Transverse colon (tissue), 4 donors: ENCODE results near the gene PNPO. TPM values are rescaled to one million over a fixed set of nuclear protein-coding genes. Genes with fewer than 3 reads are reported as not detected.

Source experiments
- DNase-seq: peaks from one replicate; pipeline ENCODE4 v3.0.0-alpha.2; 2019
- H3K27ac ChIP-seq, 4 donors: fragments of 200-600 bp; sonication (generic); 2 replicates each; pipeline ENCODE4 v1.5.1; 2016 to 2018; ENCODE audit warnings: inconsistent platforms in 4 of 4
- H3K27me3 ChIP-seq: fragments of 200-600 bp; sonication (generic); 2 replicates; pipeline ENCODE4 v1.5.1; 2017; ENCODE audit warnings: inconsistent platforms
- H3K36me3 ChIP-seq, 4 donors: fragments of 200-600 bp; sonication (generic); 2 replicates each; pipeline ENCODE4 v1.5.1; 2017 to 2019; ENCODE audit warnings: inconsistent platforms in 4 of 4
- H3K4me1 ChIP-seq, 4 donors: fragments of 200-600 bp; sonication (generic); 2 replicates each; pipeline ENCODE4 v1.5.1; 2017 to 2020; ENCODE audit warnings: inconsistent platforms in 4 of 4
- H3K4me3 ChIP-seq, 4 donors: fragments of 200-600 bp; sonication (generic); 1 replicate in 1 of 4; 2 replicates in 3 of 4; pipeline versions ENCODE4 v1.5.1 to v1.6.1; 2017 to 2019; ENCODE audit warnings: inconsistent platforms in 4 of 4
- H3K9me3 ChIP-seq, 2 donors: fragments of 200-600 bp; sonication (generic); 2 replicates each; pipeline ENCODE4 v1.5.1; 2017 to 2019; ENCODE audit warnings: inconsistent platforms in 2 of 2
- EP300 ChIP-seq: sonication (generic); formaldehyde crosslinking; IDR thresholded peaks from one replicate; pipeline ENCODE4 v1.6.1; 2017; ENCODE audit warnings: antibody characterized with exemption, low read depth
- POLR2A ChIP-seq: fragments of 450-650 bp; IDR thresholded peaks from one replicate; pipeline ENCODE4 v1.6.1; 2016; ENCODE audit warnings: antibody characterized with exemption, mild to moderate bottlenecking, moderate library complexity
- POLR2AphosphoS5 ChIP-seq, 3 donors: sonication (generic); formaldehyde crosslinking; IDR thresholded peaks; one replicate each; pipeline ENCODE4 v1.6.1; 2016; ENCODE audit warnings: antibody characterized with exemption in 3 of 3
- WGBS, 2 donors: methylation state at CpG; one replicate each; pipeline ENCODE4 v1.1.5; 2018; ENCODE audit warnings: low coverage in 1 of 2; 5-methylcytosine and 5-hydroxymethylcytosine counted together
- in situ Hi-C, 4 donors: fragments of 200-750 bp; cut with MboI; loops; one replicate each; pipeline versions ENCODE4 v1.15.0 to v1.15.1; 2017; ENCODE audit warnings: low sequenced_read_pairs in 3 of 4, low pct_ligation_motif_present in 1 of 4, low pct_unique_long_range_greater_than_20kb in 1 of 4
- intact Hi-C: fragments of 100-400 bp; cut with DNase I; formaldehyde crosslinking; loops from one replicate; pipeline ENCODE4 v1.15.1; 2023; ENCODE audit warnings: low total_unique reads
- total RNA-seq, 4 donors: library from RNA; depleted of rRNA; stranded (reverse); fragments of >200 nt; gene quantifications; one replicate each; pipeline ENCODE4 v1.1.0, GENCODE V29; 2016
- TF ChIP-seq, protein P1 (sequence below), 5 experiments: fragments of 200-600 bp in 3 of 5; fragments of 450-650 bp in 2 of 5; sonication (generic) in 3 of 5; IDR thresholded peaks; 1 replicate in 2 of 5; 2 replicates in 3 of 5; pipeline ENCODE4 v1.5.1; 2016 to 2017; ENCODE audit warnings: antibody characterized with exemption in 5 of 5, inconsistent platforms in 3 of 5, mild to moderate bottlenecking in 2 of 5, moderate library complexity in 1 of 5

Gene PNPO
- total RNA-seq, 4 donors from 2014 or later = 7.4 to 83.8 (median 31.6) TPM

DNA sequence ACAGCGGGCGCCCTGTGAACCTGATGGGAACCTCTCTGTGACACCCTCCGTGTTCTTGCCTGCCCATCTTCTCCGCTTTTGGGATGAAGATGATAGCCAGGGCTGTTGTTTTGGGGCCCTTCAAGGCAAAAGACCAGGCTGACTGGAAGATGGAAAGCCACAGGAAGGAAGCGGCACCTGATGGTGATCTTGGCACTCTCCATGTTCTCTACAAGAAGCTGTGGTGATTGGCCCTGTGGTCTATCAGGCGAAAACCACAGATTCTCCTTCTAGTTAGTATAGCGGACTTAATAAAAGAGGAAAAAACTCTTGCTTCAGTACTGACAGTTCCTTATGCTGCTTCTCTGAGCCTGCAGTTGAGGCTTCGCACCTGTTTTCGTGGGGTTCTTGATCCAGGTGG, 40.1 kb downstream of the PNPO start:
- peaks cover 0 to 23% (median 10%) of the 10 kb centered on the region in 4 donors for H3K36me3 ChIP-seq
- intact Hi-C loops = no loop called here
- no peaks in the 10 kb centered on the region for H3K27me3 ChIP-seq
- in situ Hi-C loops = no loop called here
- WGBS, 2 donors = 93 to 100% methylated on average over 2 to 9 of the region's 9 CpGs
- H3K4me1 ChIP-seq = no peaks in the 10 kb centered on the region
- no peaks in the 10 kb centered on the region for H3K9me3 ChIP-seq
- H3K4me3 ChIP-seq = no peak overlapping the region
- TF ChIP-seq, protein P1, sequence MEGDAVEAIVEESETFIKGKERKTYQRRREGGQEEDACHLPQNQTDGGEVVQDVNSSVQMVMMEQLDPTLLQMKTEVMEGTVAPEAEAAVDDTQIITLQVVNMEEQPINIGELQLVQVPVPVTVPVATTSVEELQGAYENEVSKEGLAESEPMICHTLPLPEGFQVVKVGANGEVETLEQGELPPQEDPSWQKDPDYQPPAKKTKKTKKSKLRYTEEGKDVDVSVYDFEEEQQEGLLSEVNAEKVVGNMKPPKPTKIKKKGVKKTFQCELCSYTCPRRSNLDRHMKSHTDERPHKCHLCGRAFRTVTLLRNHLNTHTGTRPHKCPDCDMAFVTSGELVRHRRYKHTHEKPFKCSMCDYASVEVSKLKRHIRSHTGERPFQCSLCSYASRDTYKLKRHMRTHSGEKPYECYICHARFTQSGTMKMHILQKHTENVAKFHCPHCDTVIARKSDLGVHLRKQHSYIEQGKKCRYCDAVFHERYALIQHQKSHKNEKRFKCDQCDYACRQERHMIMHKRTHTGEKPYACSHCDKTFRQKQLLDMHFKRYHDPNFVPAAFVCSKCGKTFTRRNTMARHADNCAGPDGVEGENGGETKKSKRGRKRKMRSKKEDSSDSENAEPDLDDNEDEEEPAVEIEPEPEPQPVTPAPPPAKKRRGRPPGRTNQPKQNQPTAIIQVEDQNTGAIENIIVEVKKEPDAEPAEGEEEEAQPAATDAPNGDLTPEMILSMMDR (IDR thresholded peaks at IDR 0.05) = no peak
- TF ChIP-seq POLR2AphosphoS5 (IDR thresholded peaks at IDR 0.05) (no peak), EP300 (no peak), POLR2A (no peak)
- no peak overlapping the region for H3K27ac ChIP-seq
- DNase-seq = peak; percentile 22

DNA sequence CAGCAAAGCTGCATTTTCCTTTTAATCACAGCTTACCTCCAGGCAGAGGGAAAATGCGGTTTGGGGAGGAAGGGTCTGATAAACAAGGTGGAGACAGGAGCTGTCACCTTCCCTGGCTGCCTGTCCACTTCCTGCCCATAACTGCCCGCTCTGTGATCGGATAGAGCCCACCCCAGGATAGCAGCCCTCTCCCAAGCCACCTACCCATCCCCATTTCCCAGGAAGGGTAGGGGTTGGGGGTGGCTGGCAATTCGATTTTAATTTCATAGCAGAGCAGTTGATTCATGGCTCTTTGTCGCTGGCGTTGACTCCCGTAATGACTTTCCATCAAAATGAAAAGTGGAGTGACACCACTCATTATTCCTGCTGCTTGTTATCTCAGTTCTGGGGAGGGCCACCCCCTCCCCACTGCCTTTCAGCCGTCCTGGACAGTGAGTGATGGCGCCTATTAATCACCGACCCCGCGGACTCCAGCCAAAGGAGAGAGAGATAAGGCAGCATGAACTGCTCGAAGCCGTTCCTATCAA, 40.8 kb downstream of the PNPO start:
- DNase-seq = no peak
- Histone ChIP-seq H3K27me3 (no peaks in the 10 kb centered on the region), H3K27ac (no peak overlapping the region), H3K9me3 (no peaks in the 10 kb centered on the region), H3K4me3 (no peak overlapping the region), H3K36me3 (peaks cover 0 to 23% (median 10%) of the 10 kb centered on the region in 4 donors), H3K4me1 (peaks cover 0 to 4% (median under 1%) of the 10 kb centered on the region in 4 donors)
- in situ Hi-C loops = no loop called here
- 83 to 96% methylated on average over 4 to 14 of the region's 14 CpGs for WGBS, 2 donors
- intact Hi-C loops = no loop called here
- TF ChIP-seq, protein P1 (IDR thresholded peaks at IDR 0.05) = no peak
- TF ChIP-seq POLR2A (no peak), EP300 (no peak), POLR2AphosphoS5 (IDR thresholded peaks at IDR 0.05) (no peak)

DNA sequence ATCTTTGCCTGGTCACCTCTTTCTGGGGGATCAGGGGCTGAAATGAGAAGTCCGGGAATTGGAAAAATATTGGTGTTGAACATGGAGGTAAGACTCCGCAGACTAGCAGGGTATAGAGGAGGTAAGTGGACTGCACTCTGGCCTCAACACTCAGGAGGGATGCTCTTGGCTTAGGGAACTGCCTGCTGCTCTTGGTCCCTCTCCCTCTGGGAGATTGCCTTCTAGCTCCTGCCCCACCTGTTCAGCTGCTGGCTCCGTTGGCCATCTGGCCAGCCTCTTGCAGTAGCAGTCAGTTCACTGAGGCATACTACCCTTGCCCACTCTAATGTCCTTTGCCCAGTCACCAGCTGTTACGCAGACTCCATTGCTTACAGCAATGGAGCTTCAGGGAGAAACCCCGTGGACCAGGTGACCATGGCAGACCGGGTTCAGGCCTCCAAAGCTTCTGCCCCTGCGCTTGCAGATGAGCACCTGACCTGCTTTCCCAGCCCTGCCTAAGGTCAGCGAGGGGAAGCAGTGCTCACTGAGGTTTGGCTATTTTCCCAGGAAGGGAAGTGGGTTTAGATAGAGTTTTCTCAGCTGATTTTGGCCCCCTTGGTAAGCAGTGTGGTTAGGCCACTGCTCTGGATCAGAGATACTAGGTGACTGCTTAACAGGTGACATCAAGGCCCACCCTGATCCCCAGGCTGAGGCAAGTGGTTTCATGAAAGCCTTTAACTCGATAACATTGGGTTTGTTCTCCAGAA, 41.4 kb downstream of the PNPO start:
- intact Hi-C loops (no loop called here), in situ Hi-C loops (no loop called here)
- peaks cover 0 to 18% (median 9%) of the 10 kb centered on the region in 4 donors for H3K36me3 ChIP-seq

More for the DNA sequence above, 41.4 kb downstream of the PNPO start:
- H3K27me3 ChIP-seq = no peaks in the 10 kb centered on the region
- TF ChIP-seq EP300 = no peak
- no peak for TF ChIP-seq POLR2A
- TF ChIP-seq POLR2AphosphoS5 (IDR thresholded peaks at IDR 0.05) = no peak
- TF ChIP-seq, protein P1 (IDR thresholded peaks at IDR 0.05) = no peak
- H3K27ac ChIP-seq = no peak overlapping the region
- DNase-seq = no peak
- H3K4me1 ChIP-seq = peaks cover 0 to 10% (median 4%) of the 10 kb centered on the region in 4 donors
- 75 to 77% methylated on average over 4 to 9 of the region's 9 CpGs for WGBS, 2 donors
- H3K4me3 ChIP-seq = no peak overlapping the region
- no peaks in the 10 kb centered on the region for H3K9me3 ChIP-seq
